OCI-LY3 (cell line): ENCODE data around the gene PLXNC1.

Source experiments
- EZH2phosphoT487 ChIP-seq: fragments of 200-600 bp; shearing (Covaris generic); IDR thresholded peaks from 2 replicates; pipeline ENCODE4 v1.6.1; 2018; ENCODE audit warnings: antibody characterized with exemption, mixed run types, low read depth
- TF ChIP-seq, protein P1 (sequence below): fragments of 200-600, 300-600 bp; sonication (generic); IDR thresholded peaks from 2 replicates; pipeline ENCODE4 v1.5.1; 2014; ENCODE audit warnings: antibody characterized with exemption, low read length, low read depth

DNA sequence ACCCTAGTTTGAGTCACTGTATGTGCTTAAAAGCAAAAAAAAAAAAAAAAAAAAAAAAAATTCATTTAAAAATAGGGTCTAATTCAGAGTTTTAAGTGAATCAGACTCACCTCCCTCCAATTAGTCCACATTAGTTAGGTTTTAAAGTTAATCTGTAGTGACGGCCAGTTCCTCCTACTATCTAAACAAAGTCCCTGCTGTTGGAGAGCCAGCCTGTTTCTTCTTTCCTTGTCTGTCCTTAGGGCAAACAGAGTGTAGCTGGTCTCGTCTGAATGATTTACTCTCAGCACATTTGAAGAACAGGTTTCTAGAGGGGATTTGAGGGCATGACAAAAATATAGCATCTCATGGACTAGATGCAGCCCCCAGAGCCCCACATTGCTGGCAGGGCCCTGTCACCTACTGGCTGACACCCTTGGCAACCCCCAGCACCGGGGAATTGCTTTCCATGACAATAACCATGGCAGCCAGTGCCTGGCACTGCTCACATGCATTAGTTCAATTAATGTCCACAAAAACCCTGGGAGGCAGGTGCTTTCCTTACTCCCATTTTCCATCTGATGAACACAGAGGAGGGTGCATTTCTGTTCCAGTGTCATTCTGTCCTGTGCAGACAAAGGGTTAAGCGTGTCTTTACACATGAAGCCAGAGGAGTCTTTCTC, 138.3 kb downstream of the PLXNC1 start:
- no peak for TF ChIP-seq EZH2phosphoT487
- TF ChIP-seq, protein P1, sequence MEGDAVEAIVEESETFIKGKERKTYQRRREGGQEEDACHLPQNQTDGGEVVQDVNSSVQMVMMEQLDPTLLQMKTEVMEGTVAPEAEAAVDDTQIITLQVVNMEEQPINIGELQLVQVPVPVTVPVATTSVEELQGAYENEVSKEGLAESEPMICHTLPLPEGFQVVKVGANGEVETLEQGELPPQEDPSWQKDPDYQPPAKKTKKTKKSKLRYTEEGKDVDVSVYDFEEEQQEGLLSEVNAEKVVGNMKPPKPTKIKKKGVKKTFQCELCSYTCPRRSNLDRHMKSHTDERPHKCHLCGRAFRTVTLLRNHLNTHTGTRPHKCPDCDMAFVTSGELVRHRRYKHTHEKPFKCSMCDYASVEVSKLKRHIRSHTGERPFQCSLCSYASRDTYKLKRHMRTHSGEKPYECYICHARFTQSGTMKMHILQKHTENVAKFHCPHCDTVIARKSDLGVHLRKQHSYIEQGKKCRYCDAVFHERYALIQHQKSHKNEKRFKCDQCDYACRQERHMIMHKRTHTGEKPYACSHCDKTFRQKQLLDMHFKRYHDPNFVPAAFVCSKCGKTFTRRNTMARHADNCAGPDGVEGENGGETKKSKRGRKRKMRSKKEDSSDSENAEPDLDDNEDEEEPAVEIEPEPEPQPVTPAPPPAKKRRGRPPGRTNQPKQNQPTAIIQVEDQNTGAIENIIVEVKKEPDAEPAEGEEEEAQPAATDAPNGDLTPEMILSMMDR, result no peak
